WTC11 (cell line): ENCODE data around the gene DNAJC15. TPM values are rescaled to one million over a fixed set of nuclear protein-coding genes. Genes with fewer than 3 reads are reported as not detected.

Source experiments
- ATAC-seq: fragments of 200-7000 bp; cut with Tn5 transposase; 2 replicates; pipeline ENCODE4 v1.10.0; 2021; ENCODE audit warnings: mild to moderate bottlenecking, moderate library complexity
- Bru-seq: library from RNA; stranded (reverse); fragments of 400-500 nt; gene quantifications from one replicate; lab custom pipeline; 2021; lab: Mats Ljungman, UMichigan
- CTCF ChIA-PET: fragments of 300-600 bp; sonication (Branson Sonifier 250); formaldehyde crosslinking; loops from one replicate; lab custom pipeline; 2021; ENCODE audit warnings: antibody characterized with exemption; lab: Charles Lee
- POLR2A ChIA-PET: fragments of 350-600 bp; sonication (Branson Sonifier 250); formaldehyde crosslinking; loops from one replicate; lab custom pipeline; 2021; ENCODE audit warnings: antibody characterized with exemption; lab: Charles Lee
- DNase-seq: peaks from one replicate; pipeline ENCODE4 v3.0.0; 2021; ENCODE audit warnings: low spot score
- H3K27ac Mint-ChIP-seq: 2 replicates; pipeline ENCODE4 v1.8.0; 2021; ENCODE audit warnings: mixed read lengths
- H3K27me3 Mint-ChIP-seq: 2 replicates; pipeline ENCODE4 v1.8.0; 2021; ENCODE audit warnings: low read depth, mild to moderate bottlenecking, moderate library complexity, mixed read lengths
- H3K36me3 Mint-ChIP-seq: 2 replicates; pipeline ENCODE4 v1.8.0; 2021; ENCODE audit warnings: mixed read lengths
- H3K4me1 Mint-ChIP-seq: 2 replicates; pipeline ENCODE4 v1.8.0; 2022; ENCODE audit warnings: mixed read lengths
- H3K4me3 Mint-ChIP-seq: 2 replicates; pipeline ENCODE4 v1.8.0; 2021; ENCODE audit warnings: mild to moderate bottlenecking, moderate library complexity, mixed read lengths
- H3K9me3 Mint-ChIP-seq: 2 replicates; pipeline ENCODE4 v1.8.0; 2021; ENCODE audit warnings: mixed read lengths
- CREM ChIP-seq: sonication (generic); formaldehyde crosslinking; IDR thresholded peaks from 2 replicates; pipeline ENCODE4 v1.8.1; 2022; ENCODE audit warnings: mild to moderate bottlenecking, missing genetic modification reagents, moderate library complexity
- ESRRA ChIP-seq: sonication (generic); formaldehyde crosslinking; IDR thresholded peaks from 2 replicates; pipeline ENCODE4 v1.8.1; 2022; ENCODE audit warnings: mild to moderate bottlenecking, missing genetic modification reagents, borderline replicate concordance
- FOXJ3 ChIP-seq: sonication (generic); formaldehyde crosslinking; IDR thresholded peaks from 2 replicates; pipeline ENCODE4 v1.9.0; 2021; ENCODE audit warnings: missing genetic modification reagents, mild to moderate bottlenecking, borderline replicate concordance
- FOXP1 ChIP-seq: sonication (generic); formaldehyde crosslinking; IDR thresholded peaks from 2 replicates; pipeline ENCODE4 v1.8.0; 2022; ENCODE audit warnings: missing genetic modification reagents, mild to moderate bottlenecking, moderate library complexity, borderline replicate concordance
- HMGA2 ChIP-seq: fragments of 250-450 bp; sonication (Bioruptor Pico); IDR thresholded peaks from 2 replicates; pipeline ENCODE4 v1.4.0; 2021; ENCODE audit warnings: mild to moderate bottlenecking, moderate library complexity
- IRF2 ChIP-seq: sonication (generic); formaldehyde crosslinking; IDR thresholded peaks from 2 replicates; pipeline ENCODE4 v1.8.0; 2022; ENCODE audit warnings: low read depth, missing genetic modification reagents, borderline replicate concordance
- JAZF1 ChIP-seq: fragments of 250-450 bp; sonication (Bioruptor Pico); IDR thresholded peaks from 2 replicates; pipeline ENCODE4 v1.9.0; 2021; ENCODE audit warnings: moderate library complexity, mild to moderate bottlenecking, inconsistent platforms
- MYBL2 ChIP-seq: sonication (generic); formaldehyde crosslinking; IDR thresholded peaks from 2 replicates; pipeline ENCODE4 v1.8.1; 2023; ENCODE audit warnings: mild to moderate bottlenecking, moderate library complexity, missing genetic modification reagents
- PRRX2 ChIP-seq: fragments of 250-450 bp; sonication (Bioruptor Pico); IDR thresholded peaks from 2 replicates; pipeline ENCODE4 v1.8.0; 2021; ENCODE audit warnings: mild to moderate bottlenecking
- RORB ChIP-seq: fragments of 250-450 bp; sonication (Bioruptor Pico); IDR thresholded peaks from 2 replicates; pipeline ENCODE4 v1.9.0; 2021; ENCODE audit warnings: mild to moderate bottlenecking
- SMAD3 ChIP-seq: sonication (generic); formaldehyde crosslinking; IDR thresholded peaks from 2 replicates; pipeline ENCODE4 v1.8.0; 2022; ENCODE audit warnings: missing genetic modification reagents, mild to moderate bottlenecking, borderline replicate concordance
- ZNF671 ChIP-seq: fragments of 250-450 bp; sonication (Bioruptor Pico); IDR thresholded peaks from 2 replicates; pipeline ENCODE4 v1.8.0; 2021; ENCODE audit warnings: mild to moderate bottlenecking
- long read RNA-seq, 3 experiments: library from RNA in 1 of 3; library from capped mRNA in 1 of 3; library from polyadenylated mRNA in 1 of 3; unstranded in 2 of 3; stranded (forward) in 1 of 3; transcript quantifications; one replicate each; pipeline ENCODE4 v2.0.0, GENCODE V29; 2021
- total RNA-seq: library from RNA; stranded (reverse); gene quantifications from 3 replicates; pipeline ENCODE4 v1.2.3, GENCODE V29; 2021
- TF ChIP-seq, protein P1 (sequence below): sonication (generic); formaldehyde crosslinking; IDR thresholded peaks from 2 replicates; pipeline ENCODE4 v1.8.1; 2022; ENCODE audit warnings: mild to moderate bottlenecking, missing genetic modification reagents, moderate library complexity, borderline replicate concordance
- TF ChIP-seq, protein P2 (sequence below): fragments of 250-450 bp; sonication (Bioruptor Pico); IDR thresholded peaks from 2 replicates; pipeline ENCODE4 v1.9.0; 2021; ENCODE audit warnings: mild to moderate bottlenecking
- TF ChIP-seq, protein P3 (sequence below): sonication (generic); formaldehyde crosslinking; IDR thresholded peaks from 2 replicates; pipeline ENCODE4 v1.8.0; 2023; ENCODE audit warnings: missing genetic modification reagents
- TF ChIP-seq, protein P4 (sequence below): sonication (generic); formaldehyde crosslinking; conservative IDR thresholded peaks from 2 replicates; pipeline ENCODE4 v1.8.1; 2023; ENCODE audit warnings: mild to moderate bottlenecking, low read depth, missing genetic modification reagents, moderate library complexity
- TF ChIP-seq, protein P5 (sequence below): sonication (generic); formaldehyde crosslinking; IDR thresholded peaks from 2 replicates; pipeline ENCODE4 v1.8.1; 2023; ENCODE audit warnings: mild to moderate bottlenecking, missing genetic modification reagents, moderate library complexity
- TF ChIP-seq, protein P6 (sequence below): fragments of 250-450 bp; sonication (Bioruptor Pico); IDR thresholded peaks from 2 replicates; pipeline ENCODE4 v1.8.0; 2021; ENCODE audit warnings: mild to moderate bottlenecking
- TF ChIP-seq, protein P7 (sequence below): sonication (generic); formaldehyde crosslinking; IDR thresholded peaks from 2 replicates; pipeline ENCODE4 v1.8.1; 2023; ENCODE audit warnings: mild to moderate bottlenecking, missing genetic modification reagents
- TF ChIP-seq, protein P8 (sequence below): sonication (generic); formaldehyde crosslinking; IDR thresholded peaks from 2 replicates; pipeline ENCODE4 v1.8.0; 2022; ENCODE audit warnings: mild to moderate bottlenecking, missing genetic modification reagents
- TF ChIP-seq, protein P9 (sequence below): sonication (generic); formaldehyde crosslinking; IDR thresholded peaks from 2 replicates; pipeline ENCODE4 v1.8.0; 2022; ENCODE audit warnings: mild to moderate bottlenecking, missing genetic modification reagents

Gene DNAJC15
- 12.2 to 15.6 TPM (median 13.5 TPM) in 3 replicates for total RNA-seq
- percentile 68 among the genes with signal in this experiment for Bru-seq, nascent RNA
- long read RNA-seq, experiment 1, full-length matches to known transcripts: 78 of 87 reads
- long read RNA-seq, experiment 1, partial matches to known transcripts: 0 of 87 reads
- long read RNA-seq, experiment 1, other reads (novel, unspliced or antisense): 9 of 87 reads
- long read RNA-seq, experiment 2, full-length matches to known transcripts: 80 of 93 reads
- long read RNA-seq, experiment 2, partial matches to known transcripts: 3 of 93 reads
- long read RNA-seq, experiment 2, other reads (novel, unspliced or antisense): 10 of 93 reads
- long read RNA-seq, experiment 3, full-length matches to known transcripts: 36 of 37 reads
- long read RNA-seq, experiment 3, partial matches to known transcripts: 0 of 37 reads
- long read RNA-seq, experiment 3, other reads (novel, unspliced or antisense): 1 of 37 reads

DNA sequence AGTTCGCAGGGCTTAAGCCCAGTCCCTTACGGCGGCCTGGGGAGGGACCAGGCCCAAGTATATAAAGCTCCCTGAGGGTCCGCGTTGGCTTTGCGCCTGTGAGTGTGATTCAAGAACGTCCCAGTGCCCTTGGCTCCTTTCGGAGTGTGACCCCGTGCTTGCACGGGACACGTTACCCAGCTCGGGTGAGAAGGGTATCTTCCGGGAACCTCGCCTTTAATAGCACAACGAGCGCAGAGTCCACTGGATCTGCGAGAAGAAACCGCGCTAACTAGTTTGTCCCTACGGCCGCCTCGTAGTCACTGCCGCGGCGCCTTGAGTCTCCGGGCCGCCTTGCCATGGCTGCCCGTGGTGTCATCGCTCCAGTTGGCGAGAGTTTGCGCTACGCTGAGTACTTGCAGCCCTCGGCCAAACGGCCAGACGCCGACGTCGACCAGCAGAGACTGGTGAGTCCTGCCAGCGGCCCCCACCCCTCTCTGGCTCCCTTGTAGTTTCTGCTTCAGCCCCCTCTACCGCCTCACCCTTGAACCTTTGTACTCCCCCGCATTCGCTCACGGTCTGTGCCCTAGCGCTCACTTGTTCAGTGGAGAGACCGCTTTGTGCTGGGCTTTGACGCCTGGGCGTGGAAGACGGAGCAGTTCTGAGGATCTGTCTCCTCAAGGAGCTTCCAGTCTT, at the start of gene DNAJC15:
Gene DNAJC15, plus strand, starts transcription at position 298 of the 675 bp plus-strand sequence. Its CDS starts 41 bp downstream, at position 339.
- CTCF ChIA-PET: interaction anchor here (0.9 to 2.6 kb wide), 6 partner anchors 54 to 704 kb away, joined by 3 to 12 read pairs (median 3); no protein-coding TSS in a partner anchor
- POLR2A ChIA-PET: no interaction called here
- H3K4me1 Mint-ChIP-seq: peaks cover 10% of the 10 kb centered on the region
- TF ChIP-seq, protein P1, sequence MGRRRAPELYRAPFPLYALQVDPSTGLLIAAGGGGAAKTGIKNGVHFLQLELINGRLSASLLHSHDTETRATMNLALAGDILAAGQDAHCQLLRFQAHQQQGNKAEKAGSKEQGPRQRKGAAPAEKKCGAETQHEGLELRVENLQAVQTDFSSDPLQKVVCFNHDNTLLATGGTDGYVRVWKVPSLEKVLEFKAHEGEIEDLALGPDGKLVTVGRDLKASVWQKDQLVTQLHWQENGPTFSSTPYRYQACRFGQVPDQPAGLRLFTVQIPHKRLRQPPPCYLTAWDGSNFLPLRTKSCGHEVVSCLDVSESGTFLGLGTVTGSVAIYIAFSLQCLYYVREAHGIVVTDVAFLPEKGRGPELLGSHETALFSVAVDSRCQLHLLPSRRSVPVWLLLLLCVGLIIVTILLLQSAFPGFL: no peak
- TF ChIP-seq ESRRA (CRISPR knock-in tag): no peak
- TF ChIP-seq FOXJ3: no peak
- TF ChIP-seq, protein P2, sequence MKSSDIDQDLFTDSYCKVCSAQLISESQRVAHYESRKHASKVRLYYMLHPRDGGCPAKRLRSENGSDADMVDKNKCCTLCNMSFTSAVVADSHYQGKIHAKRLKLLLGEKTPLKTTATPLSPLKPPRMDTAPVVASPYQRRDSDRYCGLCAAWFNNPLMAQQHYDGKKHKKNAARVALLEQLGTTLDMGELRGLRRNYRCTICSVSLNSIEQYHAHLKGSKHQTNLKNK (CRISPR knock-in tag): no peak
- TF ChIP-seq, protein P3, sequence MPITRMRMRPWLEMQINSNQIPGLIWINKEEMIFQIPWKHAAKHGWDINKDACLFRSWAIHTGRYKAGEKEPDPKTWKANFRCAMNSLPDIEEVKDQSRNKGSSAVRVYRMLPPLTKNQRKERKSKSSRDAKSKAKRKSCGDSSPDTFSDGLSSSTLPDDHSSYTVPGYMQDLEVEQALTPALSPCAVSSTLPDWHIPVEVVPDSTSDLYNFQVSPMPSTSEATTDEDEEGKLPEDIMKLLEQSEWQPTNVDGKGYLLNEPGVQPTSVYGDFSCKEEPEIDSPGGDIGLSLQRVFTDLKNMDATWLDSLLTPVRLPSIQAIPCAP (CRISPR knock-in tag): 0 out of 2 replicates have a peak, but pooled peaks have one; percentile 32
- TF ChIP-seq, protein P4, sequence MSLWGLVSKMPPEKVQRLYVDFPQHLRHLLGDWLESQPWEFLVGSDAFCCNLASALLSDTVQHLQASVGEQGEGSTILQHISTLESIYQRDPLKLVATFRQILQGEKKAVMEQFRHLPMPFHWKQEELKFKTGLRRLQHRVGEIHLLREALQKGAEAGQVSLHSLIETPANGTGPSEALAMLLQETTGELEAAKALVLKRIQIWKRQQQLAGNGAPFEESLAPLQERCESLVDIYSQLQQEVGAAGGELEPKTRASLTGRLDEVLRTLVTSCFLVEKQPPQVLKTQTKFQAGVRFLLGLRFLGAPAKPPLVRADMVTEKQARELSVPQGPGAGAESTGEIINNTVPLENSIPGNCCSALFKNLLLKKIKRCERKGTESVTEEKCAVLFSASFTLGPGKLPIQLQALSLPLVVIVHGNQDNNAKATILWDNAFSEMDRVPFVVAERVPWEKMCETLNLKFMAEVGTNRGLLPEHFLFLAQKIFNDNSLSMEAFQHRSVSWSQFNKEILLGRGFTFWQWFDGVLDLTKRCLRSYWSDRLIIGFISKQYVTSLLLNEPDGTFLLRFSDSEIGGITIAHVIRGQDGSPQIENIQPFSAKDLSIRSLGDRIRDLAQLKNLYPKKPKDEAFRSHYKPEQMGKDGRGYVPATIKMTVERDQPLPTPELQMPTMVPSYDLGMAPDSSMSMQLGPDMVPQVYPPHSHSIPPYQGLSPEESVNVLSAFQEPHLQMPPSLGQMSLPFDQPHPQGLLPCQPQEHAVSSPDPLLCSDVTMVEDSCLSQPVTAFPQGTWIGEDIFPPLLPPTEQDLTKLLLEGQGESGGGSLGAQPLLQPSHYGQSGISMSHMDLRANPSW: no peak
- TF ChIP-seq, protein P5, sequence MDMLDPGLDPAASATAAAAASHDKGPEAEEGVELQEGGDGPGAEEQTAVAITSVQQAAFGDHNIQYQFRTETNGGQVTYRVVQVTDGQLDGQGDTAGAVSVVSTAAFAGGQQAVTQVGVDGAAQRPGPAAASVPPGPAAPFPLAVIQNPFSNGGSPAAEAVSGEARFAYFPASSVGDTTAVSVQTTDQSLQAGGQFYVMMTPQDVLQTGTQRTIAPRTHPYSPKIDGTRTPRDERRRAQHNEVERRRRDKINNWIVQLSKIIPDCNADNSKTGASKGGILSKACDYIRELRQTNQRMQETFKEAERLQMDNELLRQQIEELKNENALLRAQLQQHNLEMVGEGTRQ (CRISPR knock-in tag): peak; percentile 7; the same call in 1 of the 2 replicates
- TF ChIP-seq, protein P6, sequence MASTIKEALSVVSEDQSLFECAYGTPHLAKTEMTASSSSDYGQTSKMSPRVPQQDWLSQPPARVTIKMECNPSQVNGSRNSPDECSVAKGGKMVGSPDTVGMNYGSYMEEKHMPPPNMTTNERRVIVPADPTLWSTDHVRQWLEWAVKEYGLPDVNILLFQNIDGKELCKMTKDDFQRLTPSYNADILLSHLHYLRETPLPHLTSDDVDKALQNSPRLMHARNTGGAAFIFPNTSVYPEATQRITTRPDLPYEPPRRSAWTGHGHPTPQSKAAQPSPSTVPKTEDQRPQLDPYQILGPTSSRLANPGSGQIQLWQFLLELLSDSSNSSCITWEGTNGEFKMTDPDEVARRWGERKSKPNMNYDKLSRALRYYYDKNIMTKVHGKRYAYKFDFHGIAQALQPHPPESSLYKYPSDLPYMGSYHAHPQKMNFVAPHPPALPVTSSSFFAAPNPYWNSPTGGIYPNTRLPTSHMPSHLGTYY: no peak
- TF ChIP-seq SMAD3: no peak
- TF ChIP-seq JAZF1 (CRISPR knock-in tag): no peak
- TF ChIP-seq, protein P7, sequence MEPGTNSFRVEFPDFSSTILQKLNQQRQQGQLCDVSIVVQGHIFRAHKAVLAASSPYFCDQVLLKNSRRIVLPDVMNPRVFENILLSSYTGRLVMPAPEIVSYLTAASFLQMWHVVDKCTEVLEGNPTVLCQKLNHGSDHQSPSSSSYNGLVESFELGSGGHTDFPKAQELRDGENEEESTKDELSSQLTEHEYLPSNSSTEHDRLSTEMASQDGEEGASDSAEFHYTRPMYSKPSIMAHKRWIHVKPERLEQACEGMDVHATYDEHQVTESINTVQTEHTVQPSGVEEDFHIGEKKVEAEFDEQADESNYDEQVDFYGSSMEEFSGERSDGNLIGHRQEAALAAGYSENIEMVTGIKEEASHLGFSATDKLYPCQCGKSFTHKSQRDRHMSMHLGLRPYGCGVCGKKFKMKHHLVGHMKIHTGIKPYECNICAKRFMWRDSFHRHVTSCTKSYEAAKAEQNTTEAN (CRISPR knock-in tag): peak; percentile 83; the same call in 1 of the 2 replicates
- TF ChIP-seq IRF2: no peak
- no peak for TF ChIP-seq ZNF671 (CRISPR knock-in tag)
- TF ChIP-seq RORB (CRISPR knock-in tag): no peak
- TF ChIP-seq HMGA2: no peak
- no peak for TF ChIP-seq PRRX2 (CRISPR knock-in tag)
- TF ChIP-seq, protein P8, sequence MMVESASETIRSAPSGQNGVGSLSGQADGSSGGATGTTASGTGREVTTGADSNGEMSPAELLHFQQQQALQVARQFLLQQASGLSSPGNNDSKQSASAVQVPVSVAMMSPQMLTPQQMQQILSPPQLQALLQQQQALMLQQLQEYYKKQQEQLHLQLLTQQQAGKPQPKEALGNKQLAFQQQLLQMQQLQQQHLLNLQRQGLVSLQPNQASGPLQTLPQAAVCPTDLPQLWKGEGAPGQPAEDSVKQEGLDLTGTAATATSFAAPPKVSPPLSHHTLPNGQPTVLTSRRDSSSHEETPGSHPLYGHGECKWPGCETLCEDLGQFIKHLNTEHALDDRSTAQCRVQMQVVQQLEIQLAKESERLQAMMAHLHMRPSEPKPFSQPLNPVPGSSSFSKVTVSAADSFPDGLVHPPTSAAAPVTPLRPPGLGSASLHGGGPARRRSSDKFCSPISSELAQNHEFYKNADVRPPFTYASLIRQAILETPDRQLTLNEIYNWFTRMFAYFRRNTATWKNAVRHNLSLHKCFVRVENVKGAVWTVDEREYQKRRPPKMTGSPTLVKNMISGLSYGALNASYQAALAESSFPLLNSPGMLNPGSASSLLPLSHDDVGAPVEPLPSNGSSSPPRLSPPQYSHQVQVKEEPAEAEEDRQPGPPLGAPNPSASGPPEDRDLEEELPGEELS (CRISPR knock-in tag): peak; percentile 77; the same call in 1 of the 2 replicates
- TF ChIP-seq, protein P9, sequence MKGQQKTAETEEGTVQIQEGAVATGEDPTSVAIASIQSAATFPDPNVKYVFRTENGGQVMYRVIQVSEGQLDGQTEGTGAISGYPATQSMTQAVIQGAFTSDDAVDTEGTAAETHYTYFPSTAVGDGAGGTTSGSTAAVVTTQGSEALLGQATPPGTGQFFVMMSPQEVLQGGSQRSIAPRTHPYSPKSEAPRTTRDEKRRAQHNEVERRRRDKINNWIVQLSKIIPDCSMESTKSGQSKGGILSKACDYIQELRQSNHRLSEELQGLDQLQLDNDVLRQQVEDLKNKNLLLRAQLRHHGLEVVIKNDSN (CRISPR knock-in tag): no peak
- no peak; the same call in 1 of the 2 replicates for TF ChIP-seq MYBL2
- no peak for TF ChIP-seq CREM (CRISPR knock-in tag)
- peak; percentile 84 for TF ChIP-seq FOXP1

More for the DNA sequence above, at the start of gene DNAJC15:
- DNase-seq (peak; percentile 81), ATAC-seq (peak; percentile 87)
- H3K27ac Mint-ChIP-seq: peak within 1 kb of the TSS; percentile 88
- peaks cover 4% of the 10 kb centered on the region for H3K27me3 Mint-ChIP-seq
- H3K36me3 Mint-ChIP-seq: peaks cover 8% of the 10 kb centered on the region
- H3K4me3 Mint-ChIP-seq: peak within 1 kb of the TSS; percentile 92
- no peaks in the 10 kb centered on the region for H3K9me3 Mint-ChIP-seq
